SH-SY5Y (cell line): ENCODE measurements around the gene ZMPSTE24.

Source experiments
- GATA2 ChIP-seq: IDR thresholded peaks from 2 replicates; pipeline ENCODE4 v1.6.1; 2011; ENCODE audit warnings: mild to moderate bottlenecking, low read depth, low read length
- GATA3 ChIP-seq: IDR thresholded peaks from 2 replicates; pipeline ENCODE4 v1.6.1; 2011; ENCODE audit warnings: low read depth, mild to moderate bottlenecking, low read length, moderate library complexity

Gene ZMPSTE24

DNA sequence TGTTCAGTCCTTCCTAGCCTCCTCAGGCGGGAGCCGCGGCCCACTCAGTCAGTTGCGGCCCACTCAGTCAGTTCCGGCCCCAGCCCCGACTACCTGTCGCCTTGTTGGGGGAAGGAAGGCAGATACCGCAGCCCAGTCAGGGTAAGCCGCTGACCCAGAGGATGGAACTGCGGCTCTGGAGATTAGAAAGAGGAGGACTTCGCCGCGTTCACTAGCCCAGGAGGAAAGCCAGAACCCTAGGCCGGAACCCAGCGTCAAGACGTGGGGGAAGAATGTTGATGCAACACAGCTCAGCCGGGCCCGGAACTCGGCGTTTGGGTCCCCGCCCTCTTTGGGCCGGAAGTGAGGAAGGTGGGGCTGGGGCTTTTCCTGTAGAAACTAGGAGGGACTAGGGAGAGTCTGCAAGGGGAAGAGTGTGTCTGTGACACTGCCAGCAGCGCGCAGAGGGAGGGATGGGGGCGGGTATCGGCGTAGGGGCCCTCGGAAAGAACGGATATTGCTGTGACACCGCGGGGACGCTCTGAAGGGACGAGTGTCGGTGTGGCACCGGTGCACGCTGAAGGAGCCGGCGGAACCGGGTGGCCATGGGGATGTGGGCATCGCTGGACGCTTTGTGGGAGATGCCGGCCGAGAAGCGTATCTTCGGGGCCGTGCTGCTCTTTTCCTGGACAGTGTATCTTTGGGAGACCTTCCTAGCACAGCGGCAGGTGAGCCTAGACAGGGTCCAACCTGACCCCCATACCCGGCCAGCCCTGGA is at the start of gene ZMPSTE24:
TSS of gene ZMPSTE24 (plus strand) at position 549 of the 757 bp plus-strand sequence. CDS start at position 585, 36 bp downstream.
- TF ChIP-seq GATA2, result no peak
- no peak for TF ChIP-seq GATA3

DNA sequence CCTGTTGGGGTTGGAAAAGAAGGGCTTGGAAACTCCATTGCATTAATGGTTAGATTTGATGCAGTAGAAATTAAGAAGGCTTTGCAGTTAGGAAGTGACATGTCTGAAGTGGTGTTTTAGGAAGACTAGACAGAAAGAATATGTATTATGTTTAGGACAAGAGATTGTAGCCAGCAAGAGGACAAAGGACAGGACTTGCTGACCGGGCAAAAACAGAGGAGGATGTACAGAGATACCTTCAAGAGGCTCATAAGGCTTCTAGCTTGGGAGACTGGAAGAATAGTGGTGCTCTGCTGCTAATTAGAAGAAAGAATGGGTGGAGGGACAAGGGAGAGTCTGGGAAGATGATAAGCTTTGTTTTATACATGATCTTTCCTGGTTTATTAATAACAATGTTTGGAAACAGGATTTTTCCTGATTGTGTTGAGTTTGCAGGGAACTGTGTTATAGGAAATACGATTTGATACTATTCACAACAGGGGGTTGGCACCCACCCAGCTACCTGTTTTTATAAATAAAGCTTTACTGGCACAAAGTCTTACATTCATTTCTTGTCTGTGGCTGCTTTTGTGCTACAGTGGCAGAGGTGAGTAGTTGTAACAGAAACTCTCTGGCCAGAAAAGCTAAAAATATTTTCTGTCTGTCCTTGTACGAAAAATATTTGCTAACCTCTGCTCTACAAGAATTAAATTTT is 47.4 kb upstream of the ZMPSTE24 start:
- TF ChIP-seq GATA2 (no peak), GATA3 (no peak)

DNA sequence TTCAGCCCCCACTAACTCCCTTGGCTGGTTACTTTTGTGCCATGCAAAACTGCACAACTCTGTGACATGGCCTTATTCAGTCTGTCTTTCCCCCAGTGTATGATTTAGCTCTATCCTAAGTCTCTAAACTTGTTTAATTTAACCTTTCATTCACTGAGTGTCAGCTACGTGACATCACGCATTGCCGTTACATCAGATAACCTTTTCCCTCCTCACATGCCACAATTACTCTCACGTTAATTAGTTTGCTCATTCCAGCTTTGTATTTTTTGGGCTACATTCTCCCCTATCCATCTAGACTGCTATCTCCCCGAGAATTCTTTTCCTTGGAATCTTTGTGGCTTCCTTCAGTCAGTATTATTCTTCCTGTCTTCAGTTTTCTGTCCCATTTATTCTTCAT is 39.7 kb upstream of the ZMPSTE24 start:
- TF ChIP-seq GATA2 (no peak), GATA3 (no peak)

DNA sequence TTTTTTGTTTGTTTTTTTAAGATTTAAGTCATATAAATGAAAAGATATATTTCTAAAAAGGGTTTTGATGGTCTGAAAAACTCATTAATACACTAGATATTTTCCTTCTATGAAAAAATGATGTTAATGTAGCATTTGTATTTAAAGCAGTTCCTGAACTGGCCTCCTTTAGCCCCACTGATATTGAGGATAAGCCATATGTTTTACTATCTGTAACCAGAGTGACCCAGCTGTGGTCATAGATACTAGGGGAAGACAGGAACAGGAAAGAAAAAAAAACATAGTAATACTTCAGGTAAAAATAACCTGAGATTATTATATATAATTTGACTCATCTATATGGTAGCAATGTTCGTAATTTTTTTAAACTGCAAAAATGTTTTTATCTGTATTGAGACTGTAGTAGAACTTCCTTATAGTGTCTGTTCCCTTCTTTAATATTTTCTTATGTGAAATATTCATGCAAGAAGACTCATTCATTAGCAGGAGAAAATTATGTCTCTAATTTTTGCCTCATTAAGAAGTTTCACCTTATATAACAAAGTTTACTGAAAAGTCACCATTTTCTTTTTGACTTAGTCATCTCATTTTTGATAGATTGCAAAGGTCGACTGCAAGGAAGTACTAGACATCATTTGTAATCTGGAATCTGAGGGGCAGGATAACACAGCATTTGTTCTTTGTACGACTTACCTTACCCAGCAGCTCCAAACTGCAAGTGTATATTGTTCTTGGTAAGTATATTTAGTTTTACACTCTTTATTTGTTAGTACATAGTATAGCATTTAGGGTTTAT is 35.9 kb upstream of the ZMPSTE24 start:
- TF ChIP-seq GATA3 (no peak), GATA2 (no peak)

DNA sequence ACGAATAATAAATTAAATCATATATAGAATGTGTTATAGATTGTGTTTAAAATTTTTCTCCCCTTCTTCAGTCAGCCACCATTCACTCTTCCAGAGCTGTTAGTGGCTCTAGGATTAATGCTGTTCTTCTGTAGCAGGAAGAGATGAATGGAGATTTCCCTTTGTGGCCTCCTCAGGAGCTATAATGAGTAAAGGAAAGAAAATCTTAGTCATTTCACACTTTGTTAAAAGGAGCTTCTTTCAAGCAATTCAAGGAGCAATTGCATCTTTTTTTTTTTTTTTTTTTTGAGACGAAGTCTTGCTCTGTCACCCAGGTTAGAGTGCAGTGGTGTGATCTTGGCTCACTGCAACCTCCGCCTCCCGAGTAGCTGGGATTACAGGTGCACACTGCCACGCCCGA is 34.0 kb upstream of the ZMPSTE24 start:
- TF ChIP-seq GATA2, result no peak
- no peak for TF ChIP-seq GATA3

DNA sequence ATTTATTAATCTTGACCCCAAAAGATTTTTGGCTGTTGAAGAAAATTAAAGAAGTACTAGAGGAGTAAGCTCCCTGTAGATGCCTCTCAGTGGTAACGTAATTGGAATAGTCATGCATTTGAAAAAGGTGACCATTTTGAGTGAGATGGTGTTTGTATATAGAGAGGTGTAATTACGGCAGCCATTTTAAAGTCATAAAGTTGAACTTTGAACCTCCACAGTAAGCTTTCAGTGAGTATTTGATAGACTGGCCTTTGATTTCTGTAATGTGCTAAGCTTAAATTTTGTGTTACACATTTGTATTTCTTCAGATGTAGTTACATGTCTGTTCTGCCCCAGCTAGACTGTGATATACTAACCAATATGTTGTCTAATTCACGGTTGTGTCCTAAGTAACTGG is 31.8 kb upstream of the ZMPSTE24 start:
- no peak for TF ChIP-seq GATA3
- no peak for TF ChIP-seq GATA2

DNA sequence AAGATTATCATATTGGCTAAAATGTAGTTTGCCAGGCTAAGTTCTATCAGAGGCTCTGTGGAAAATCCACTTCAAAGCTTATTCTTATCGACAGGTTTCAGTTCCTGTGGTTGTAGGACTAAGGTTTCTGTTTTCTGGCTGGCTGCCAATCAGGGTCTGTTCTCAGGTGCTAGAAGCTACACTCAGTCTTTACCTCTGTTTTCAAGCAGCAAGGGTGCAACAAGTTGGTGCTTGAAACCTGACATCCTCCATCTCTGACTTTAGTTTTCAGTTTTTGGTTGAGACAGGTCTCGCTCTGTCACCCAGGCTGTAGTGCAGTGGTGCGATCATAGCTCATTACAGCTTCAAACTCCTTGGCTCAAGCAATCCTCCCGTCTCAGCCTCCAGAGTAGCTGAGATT is 25.6 kb upstream of the ZMPSTE24 start:
- TF ChIP-seq GATA3 (no peak), GATA2 (no peak)

DNA sequence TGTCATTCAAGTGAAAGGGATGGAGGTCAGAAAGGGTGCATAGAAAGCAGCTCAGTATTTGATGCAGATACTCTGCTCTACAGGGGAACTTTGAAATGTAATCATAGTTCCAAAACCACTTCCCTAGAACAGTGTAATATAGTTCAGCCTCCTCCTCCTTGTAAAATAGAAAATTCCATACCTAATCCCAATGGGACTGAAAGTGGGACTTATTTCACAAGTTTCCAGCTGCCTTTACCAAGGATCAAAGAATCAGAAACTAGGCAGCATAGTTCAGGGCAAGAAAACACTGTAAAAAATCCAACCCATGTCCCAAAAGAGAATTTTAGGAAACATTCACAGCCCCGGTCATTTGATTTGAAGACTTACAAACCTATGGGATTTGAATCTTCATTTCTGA is 18.4 kb upstream of the ZMPSTE24 start:
- TF ChIP-seq GATA3, result no peak
- TF ChIP-seq GATA2, result no peak

DNA sequence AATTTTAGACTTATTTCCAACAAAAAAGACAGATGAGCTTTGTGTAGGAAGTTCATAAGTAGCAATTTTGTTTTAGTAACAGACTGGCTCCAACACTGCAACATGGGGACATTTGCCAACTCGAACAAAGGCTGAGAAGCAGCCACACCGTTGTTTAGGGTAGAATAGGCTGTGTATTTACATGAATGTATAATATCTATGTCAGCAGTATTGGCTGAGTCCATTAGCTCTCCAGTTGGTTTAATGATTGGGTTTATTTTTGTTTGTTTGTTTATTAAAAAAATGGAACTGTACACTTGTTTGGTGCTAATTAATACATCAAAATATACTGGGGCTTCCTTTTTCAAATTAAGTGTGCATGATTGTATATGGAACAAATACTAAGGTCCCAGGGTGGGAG is 17.6 kb upstream of the ZMPSTE24 start:
- TF ChIP-seq GATA3 (no peak), GATA2 (no peak)

DNA sequence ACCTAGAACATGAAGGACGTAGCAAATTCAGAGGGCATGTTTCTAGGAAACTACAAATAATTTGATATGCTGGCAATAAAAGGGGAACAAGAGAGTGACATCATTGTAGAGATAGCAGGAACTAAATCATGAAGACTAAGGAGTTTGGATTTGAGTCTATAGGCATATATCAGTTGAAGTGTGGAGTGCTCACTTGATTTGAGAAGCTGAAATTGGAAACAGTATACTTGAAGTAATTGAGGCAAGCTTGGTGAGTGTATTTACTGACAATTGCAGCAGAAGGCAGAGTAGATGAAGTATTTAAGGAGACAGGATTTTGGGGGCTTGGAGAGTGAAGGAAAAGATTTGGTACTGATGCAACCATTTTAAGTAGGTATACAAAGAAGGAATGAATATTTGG is 16.7 kb upstream of the ZMPSTE24 start:
- TF ChIP-seq GATA3 (no peak), GATA2 (no peak)

DNA sequence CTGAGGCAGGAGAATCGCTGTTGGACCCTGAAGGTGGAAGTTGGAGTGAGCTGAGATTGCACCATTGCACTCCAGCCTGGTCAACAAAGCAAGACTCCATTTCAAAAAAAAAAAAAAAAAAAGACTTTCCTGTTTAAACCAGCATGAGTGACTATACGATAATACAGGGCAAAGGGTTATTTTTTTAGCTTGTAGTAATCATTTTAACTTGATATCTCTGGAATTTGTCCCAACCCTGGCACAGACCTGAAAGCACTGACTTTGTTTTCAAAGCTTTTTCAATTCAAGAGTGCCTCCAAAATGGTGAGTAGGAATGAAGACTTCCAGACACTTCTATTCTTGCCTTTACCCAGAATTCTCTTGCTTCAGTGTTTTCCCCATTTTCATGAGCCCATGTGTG is 14.7 kb upstream of the ZMPSTE24 start:
- TF ChIP-seq GATA3, result no peak
- TF ChIP-seq GATA2, result no peak

DNA sequence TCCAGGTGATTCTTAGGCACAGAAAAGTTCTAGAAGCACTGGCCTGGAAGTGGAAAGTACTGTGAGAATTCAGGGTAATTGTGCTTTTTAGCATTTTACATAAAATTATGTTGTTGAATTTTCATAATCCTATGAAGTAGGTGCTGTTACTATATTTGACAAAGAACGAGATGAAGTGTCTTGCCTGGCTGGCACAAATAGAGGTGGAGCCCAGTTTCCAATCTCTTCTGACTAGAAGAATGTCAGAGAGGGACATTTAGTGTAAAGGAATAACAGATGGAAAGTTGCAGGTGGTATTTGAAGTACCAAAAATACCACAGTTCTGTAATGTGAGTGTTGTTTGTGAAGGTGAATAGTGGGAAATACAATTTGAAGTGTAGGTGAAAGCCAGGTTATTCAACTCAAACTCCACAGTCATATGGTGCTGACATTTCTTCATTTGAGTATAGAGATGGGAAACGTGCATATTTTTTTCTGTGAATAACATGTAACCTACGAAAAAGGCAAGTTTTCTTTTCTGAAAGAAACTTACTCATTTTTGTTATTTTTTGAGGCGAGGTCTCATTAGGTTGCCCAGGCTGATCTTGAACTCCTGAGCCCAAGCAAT is 13.8 kb upstream of the ZMPSTE24 start:
- TF ChIP-seq GATA3, result no peak
- no peak for TF ChIP-seq GATA2

DNA sequence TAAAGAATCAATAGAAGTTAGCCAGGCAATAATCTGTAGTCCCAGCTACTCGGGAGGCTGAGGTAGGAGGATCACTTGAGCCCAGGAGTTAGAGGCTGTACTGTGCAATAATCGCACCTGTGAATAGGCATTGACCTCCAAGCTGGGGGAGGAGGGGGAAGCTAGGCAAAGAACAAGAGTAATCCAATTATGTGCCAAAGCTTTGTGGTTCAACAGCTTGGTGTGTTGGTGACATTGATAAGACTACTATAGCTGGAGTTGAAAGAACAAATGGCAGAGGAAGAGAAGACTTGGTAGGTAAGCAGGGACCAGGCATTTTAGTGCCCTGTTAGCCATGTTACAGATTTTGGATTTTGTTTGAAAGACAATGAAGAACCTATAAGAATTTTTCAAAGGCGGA is 12.3 kb upstream of the ZMPSTE24 start:
- no peak for TF ChIP-seq GATA3
- TF ChIP-seq GATA2, result no peak

DNA sequence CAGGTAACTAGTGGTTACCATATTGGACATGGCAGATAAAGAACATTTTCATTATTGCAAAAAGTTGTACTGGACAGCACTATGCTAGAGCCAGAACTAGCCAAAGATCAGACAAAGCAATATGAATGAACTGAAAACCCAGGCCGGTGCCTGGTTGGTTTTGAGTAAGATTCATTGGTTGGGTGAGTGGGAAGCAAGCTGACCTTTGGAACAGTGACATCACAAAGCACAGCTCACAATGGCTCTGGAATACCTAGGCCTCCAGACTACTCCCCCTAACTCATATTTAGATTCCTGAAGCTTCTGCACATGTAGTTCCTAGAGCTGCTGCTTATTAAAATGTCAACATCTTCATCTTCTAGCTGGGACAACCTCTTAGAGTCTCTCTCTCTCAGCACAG is 10.4 kb upstream of the ZMPSTE24 start, which contains the start of gene TMCO2:
TSS of gene TMCO2 (plus strand) at position 283 of the 400 bp plus-strand sequence. CDS start at position 340, 57 bp downstream.
- no peak for TF ChIP-seq GATA3
- no peak for TF ChIP-seq GATA2
